GM12864 (cell line): ENCODE measurements around the gene STK10.

ENCODE experiments used
- DNase-seq: peaks from one replicate; pipeline ENCODE4 v3.0.0-alpha.2; 2011; ENCODE audit warnings: low read depth
- H3K4me3 ChIP-seq: 2 replicates; pipeline ENCODE4 v1.5.1; 2011; ENCODE audit warnings: mild to moderate bottlenecking, low read depth, low read length, control low read depth
- CTCF ChIP-seq: IDR thresholded peaks from 2 replicates; pipeline ENCODE4 v1.5.1; 2011; ENCODE audit warnings: low read depth, mild to moderate bottlenecking, moderate library complexity, low read length, control low read depth, inconsistent platforms; ENCODE audit errors: missing control alignments

STK10 gene

GRCh38 chr5:172082180-172082579 lies 105.8 kb downstream of the STK10 start:
- DNase-seq: no peak
- no peak for TF ChIP-seq CTCF
- no peak overlapping the region for H3K4me3 ChIP-seq

GRCh38 chr5:172079876-172080275 lies 108.1 kb downstream of the STK10 start:
- no peak for TF ChIP-seq CTCF
- no peak for DNase-seq
- no peak overlapping the region for H3K4me3 ChIP-seq

- no peak overlapping the region for H3K4me3 ChIP-seq
- DNase-seq: no peak
- TF ChIP-seq CTCF: no peak
These were observed 109.2 kb downstream of the STK10 start for GRCh38 chr5:172078726-172079345.

- no peak overlapping the region for H3K4me3 ChIP-seq
- DNase-seq: no peak
- TF ChIP-seq CTCF: no peak
These were observed 110.2 kb downstream of the STK10 start for GRCh38 chr5:172077664-172078425.

- DNase-seq: no peak
These were observed 111.2 kb downstream of the STK10 start for GRCh38 chr5:172076761-172077244.

GRCh38 chr5:172075656-172076055 lies 112.4 kb downstream of the STK10 start:
- no peak for TF ChIP-seq CTCF
- DNase-seq: no peak
- H3K4me3 ChIP-seq: no peak overlapping the region

More at GRCh38 chr5:172076761-172077244, 111.2 kb downstream of the STK10 start:
- no peak for TF ChIP-seq CTCF
- no peak overlapping the region for H3K4me3 ChIP-seq
